Gastrocnemius medialis (tissue), 4 donors: ENCODE data around the gene DOK5. TPM values are rescaled to one million over a fixed set of nuclear protein-coding genes. Genes with fewer than 3 reads are reported as not detected.

ENCODE experiments used
- ATAC-seq, 2 donors: fragments of 150-250 bp; one replicate each; pipeline ENCODE4 v1.9.1; 2016
- DNase-seq, 2 donors: peaks; one replicate each; pipeline ENCODE4 v3.0.0-alpha.2; 2019
- H3K27ac ChIP-seq, 4 donors: fragments of 200-600 bp; sonication (generic); 1 replicate in 1 of 4; 2 replicates in 3 of 4; pipeline ENCODE4 v1.5.1; 2016 to 2018; ENCODE audit warnings: mild to moderate bottlenecking in 2 of 4, moderate library complexity in 1 of 4
- H3K27me3 ChIP-seq, 3 donors: fragments of 200-600 bp; sonication (generic) in 2 of 3; 1 replicate in 1 of 3; 2 replicates in 2 of 3; pipeline versions ENCODE4 v1.5.1 to v1.6.0; 2016 to 2019; ENCODE audit warnings: mild to moderate bottlenecking in 1 of 3, moderate library complexity in 1 of 3
- H3K36me3 ChIP-seq, 2 donors: fragments of 200-600 bp; sonication (generic) in 1 of 2; one replicate each; pipeline ENCODE4 v1.5.1; 2017 to 2018
- H3K4me1 ChIP-seq, 2 donors: fragments of 200-600 bp; sonication (generic) in 1 of 2; one replicate each; pipeline ENCODE4 v1.5.1; 2016 to 2017; ENCODE audit warnings: mild to moderate bottlenecking in 2 of 2
- H3K4me3 ChIP-seq, 4 donors: fragments of 200-600 bp; sonication (generic) in 3 of 4; 1 replicate in 1 of 4; 2 replicates in 3 of 4; pipeline ENCODE4 v1.5.1; 2016 to 2019; ENCODE audit warnings: mild to moderate bottlenecking in 2 of 4
- H3K9me3 ChIP-seq, 3 donors: fragments of 200-600 bp; sonication (generic) in 2 of 3; 1 replicate in 1 of 3; 2 replicates in 2 of 3; pipeline ENCODE4 v1.5.1; 2016 to 2019
- POLR2A ChIP-seq, 2 donors: fragments of 450-650 bp; IDR thresholded peaks; one replicate each; pipeline ENCODE4 v1.6.1; 2017; ENCODE audit warnings: antibody characterized with exemption in 2 of 2, mild to moderate bottlenecking in 2 of 2, moderate library complexity in 2 of 2
- in situ Hi-C, 4 donors: fragments of 200-750 bp; cut with MboI; loops; one replicate each; pipeline versions ENCODE4 v1.15.0 to v1.8.0; 2017; ENCODE audit warnings: low sequenced_read_pairs in 4 of 4
- intact Hi-C: fragments of 100-400 bp; cut with DNase I; formaldehyde crosslinking; loops from one replicate; pipeline ENCODE4 v1.15.1; 2023; ENCODE audit warnings: low total_unique reads
- total RNA-seq, 4 donors: library from RNA; depleted of rRNA; stranded (reverse); fragments of >200 nt; gene quantifications; one replicate each; pipeline versions ENCODE4 v1.1.0 to v1.2.3, GENCODE V29; 2016
- TF ChIP-seq, protein P1 (sequence below), 5 experiments: fragments of 450-650 bp in 3 of 5; fragments of 200-600 bp in 2 of 5; sonication (generic) in 2 of 5; IDR thresholded peaks in 4 of 5; conservative IDR thresholded peaks in 1 of 5; 1 replicate in 4 of 5; 2 replicates in 1 of 5; pipeline ENCODE4 v1.5.1; 2016 to 2019; ENCODE audit warnings: antibody characterized with exemption in 5 of 5, mild to moderate bottlenecking in 3 of 5, moderate library complexity in 3 of 5

DOK5 gene
- total RNA-seq, result 10 to 100 TPM in 1 of 4 donors, 1 to 10 TPM in 3; 1.2 to 12.7 (median 7.4) TPM

DNA sequence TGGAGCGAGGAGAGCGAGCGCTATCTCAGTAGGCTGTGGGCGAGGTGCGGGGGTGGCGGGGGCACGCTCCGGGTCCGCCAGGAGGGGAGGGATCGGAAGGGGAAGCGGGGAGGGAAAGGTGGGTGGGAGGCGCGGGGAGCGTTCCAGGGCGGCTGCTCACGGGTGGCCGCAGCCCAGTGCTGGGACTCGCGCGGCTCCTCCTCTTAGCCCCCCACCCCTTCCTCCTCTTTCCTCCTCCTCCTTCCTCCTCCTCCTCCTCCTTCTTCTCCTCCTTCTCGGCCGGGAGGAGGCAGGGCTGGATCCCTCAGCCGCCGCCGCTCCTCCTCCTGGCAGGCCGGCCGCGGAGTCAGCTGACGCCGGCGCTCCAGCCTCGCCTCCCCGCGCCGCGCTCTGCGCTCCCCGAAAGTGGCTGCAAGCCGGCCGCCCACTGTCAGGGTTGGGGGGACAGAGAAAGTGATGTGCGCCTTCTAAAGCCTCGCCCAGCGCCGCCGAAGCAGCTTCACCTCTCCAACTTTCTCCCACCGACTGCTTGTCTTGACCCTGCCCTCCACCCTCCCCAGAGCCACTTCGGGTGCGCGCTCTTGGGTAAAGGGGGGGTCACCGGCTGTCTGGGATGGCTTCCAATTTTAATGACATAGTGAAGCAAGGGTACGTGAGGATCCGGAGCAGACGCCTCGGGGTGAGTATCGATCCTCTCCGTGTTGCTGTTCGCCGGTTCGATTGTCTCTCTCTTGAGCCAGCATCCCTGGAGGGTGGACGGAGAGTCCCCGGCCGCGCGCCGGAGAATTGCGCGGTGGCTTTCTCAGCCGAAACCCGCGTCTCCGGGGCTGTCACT lies at the start of gene DOK5:
TSS of gene DOK5 (plus strand) at position 260 of the 835 bp plus-strand sequence. CDS start at position 614, 354 bp downstream.
- H3K36me3 ChIP-seq, result no peaks in the 10 kb centered on the region
- peak within 1 kb of the TSS; percentile 72 to 85 (median 80) for H3K4me3 ChIP-seq
- no peaks in the 10 kb centered on the region for H3K27me3 ChIP-seq
- DNase-seq (peak; percentile 15 to 21), ATAC-seq (peak; percentile 63 to 67)
- peaks cover 9 to 11% of the 10 kb centered on the region in 2 donors for H3K4me1 ChIP-seq
- no peaks in the 10 kb centered on the region for H3K9me3 ChIP-seq
- in situ Hi-C loops (no loop called here), intact Hi-C loops (loop anchor here (5.0 to 10.0 kb wide), 2 partner anchors 149 to 258 kb away; no protein-coding TSS in a partner anchor)
- TF ChIP-seq, protein P1, sequence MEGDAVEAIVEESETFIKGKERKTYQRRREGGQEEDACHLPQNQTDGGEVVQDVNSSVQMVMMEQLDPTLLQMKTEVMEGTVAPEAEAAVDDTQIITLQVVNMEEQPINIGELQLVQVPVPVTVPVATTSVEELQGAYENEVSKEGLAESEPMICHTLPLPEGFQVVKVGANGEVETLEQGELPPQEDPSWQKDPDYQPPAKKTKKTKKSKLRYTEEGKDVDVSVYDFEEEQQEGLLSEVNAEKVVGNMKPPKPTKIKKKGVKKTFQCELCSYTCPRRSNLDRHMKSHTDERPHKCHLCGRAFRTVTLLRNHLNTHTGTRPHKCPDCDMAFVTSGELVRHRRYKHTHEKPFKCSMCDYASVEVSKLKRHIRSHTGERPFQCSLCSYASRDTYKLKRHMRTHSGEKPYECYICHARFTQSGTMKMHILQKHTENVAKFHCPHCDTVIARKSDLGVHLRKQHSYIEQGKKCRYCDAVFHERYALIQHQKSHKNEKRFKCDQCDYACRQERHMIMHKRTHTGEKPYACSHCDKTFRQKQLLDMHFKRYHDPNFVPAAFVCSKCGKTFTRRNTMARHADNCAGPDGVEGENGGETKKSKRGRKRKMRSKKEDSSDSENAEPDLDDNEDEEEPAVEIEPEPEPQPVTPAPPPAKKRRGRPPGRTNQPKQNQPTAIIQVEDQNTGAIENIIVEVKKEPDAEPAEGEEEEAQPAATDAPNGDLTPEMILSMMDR (IDR thresholded peaks at IDR 0.05 in 4 of 5, conservative IDR thresholded peaks at IDR 0.05 in 1 of 5), result no peak
- TF ChIP-seq POLR2A (IDR thresholded peaks at IDR 0.05), result no peak
- peak within 1 kb of the TSS; percentile 66 to 80 (median 68) for H3K27ac ChIP-seq

DNA sequence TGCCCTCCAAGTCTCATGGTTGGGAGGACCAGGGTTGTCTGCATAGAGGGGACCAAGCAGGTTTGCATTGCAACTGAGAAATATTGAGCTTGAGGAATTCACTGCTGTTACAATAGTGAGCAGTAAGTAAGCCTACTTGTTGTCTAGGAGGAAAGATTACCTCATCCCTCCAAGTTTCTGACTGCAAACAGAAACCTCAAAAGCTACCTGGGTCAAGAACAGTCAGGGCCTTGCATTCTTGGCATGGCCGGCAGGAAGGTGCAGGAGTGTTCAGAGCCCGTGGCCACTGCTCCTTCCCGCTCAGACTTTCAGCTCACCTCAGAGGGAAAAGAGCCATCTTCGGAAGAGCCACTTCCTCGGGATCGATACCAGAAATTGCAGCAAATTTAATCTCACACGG lies 46.0 kb upstream of the DOK5 start:
- H3K4me1 ChIP-seq, result peaks cover 0 to 3% of the 10 kb centered on the region in 2 donors
- no peaks in the 10 kb centered on the region for H3K9me3 ChIP-seq
- no peaks in the 10 kb centered on the region for H3K36me3 ChIP-seq
- H3K4me3 ChIP-seq, result no peak overlapping the region
- TF ChIP-seq, protein P1 (IDR thresholded peaks at IDR 0.05 in 4 of 5, conservative IDR thresholded peaks at IDR 0.05 in 1 of 5), result no peak
- no peak for TF ChIP-seq POLR2A (IDR thresholded peaks at IDR 0.05)
- H3K27me3 ChIP-seq, result no peaks in the 10 kb centered on the region
- DNase-seq (no peak), ATAC-seq (no peak)
- in situ Hi-C loops (no loop called here), intact Hi-C loops (no loop called here)
- H3K27ac ChIP-seq, result no peak overlapping the region

DNA sequence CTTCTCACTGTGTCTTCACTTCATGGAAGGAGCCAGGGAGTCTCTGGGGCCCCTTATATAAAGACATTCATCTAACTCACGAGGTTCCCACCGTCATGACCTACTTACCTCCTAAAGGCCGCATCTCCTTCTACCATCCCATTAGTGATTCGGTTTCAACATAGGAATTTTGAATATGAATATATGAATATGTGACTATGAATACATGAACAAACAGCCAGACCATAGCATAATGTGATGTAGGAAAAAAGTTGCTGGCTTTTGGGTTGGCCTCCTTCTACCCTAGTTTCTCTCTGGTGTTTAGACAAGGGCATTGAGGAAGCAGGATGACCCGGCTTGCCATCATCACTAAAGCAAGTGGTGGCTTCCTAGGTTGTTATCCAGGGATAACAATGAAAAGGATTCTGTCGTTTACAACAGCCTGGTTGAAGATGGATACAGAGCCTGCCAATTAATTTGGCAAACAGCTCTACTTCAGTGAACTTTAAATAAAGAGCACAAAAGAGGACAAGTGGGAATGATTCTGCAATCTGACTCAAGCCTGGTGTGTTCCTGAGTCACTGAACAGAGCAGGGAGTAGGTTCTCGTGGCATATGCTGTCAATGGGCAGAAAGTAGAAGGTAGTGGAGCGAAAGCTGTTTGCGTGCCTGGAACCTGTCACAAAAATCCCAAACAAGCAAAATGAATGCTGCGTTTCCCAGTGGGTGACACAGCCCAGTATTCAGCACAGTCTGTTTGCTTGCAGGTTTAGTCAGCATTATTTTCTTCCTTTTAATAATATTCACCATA lies 44.0 kb upstream of the DOK5 start:
- H3K4me3 ChIP-seq, result no peak overlapping the region
- no peak for ATAC-seq
- H3K27ac ChIP-seq, result no peak overlapping the region
- peaks cover 0 to 3% of the 10 kb centered on the region in 2 donors for H3K4me1 ChIP-seq
- in situ Hi-C loops, result no loop called here
- H3K27me3 ChIP-seq, result no peaks in the 10 kb centered on the region
- TF ChIP-seq POLR2A (IDR thresholded peaks at IDR 0.05), result no peak
- TF ChIP-seq, protein P1 (IDR thresholded peaks at IDR 0.05 in 4 of 5, conservative IDR thresholded peaks at IDR 0.05 in 1 of 5), result no peak
- no peak for DNase-seq
- intact Hi-C loops, result no loop called here
- H3K9me3 ChIP-seq, result no peaks in the 10 kb centered on the region
- H3K36me3 ChIP-seq, result no peaks in the 10 kb centered on the region

DNA sequence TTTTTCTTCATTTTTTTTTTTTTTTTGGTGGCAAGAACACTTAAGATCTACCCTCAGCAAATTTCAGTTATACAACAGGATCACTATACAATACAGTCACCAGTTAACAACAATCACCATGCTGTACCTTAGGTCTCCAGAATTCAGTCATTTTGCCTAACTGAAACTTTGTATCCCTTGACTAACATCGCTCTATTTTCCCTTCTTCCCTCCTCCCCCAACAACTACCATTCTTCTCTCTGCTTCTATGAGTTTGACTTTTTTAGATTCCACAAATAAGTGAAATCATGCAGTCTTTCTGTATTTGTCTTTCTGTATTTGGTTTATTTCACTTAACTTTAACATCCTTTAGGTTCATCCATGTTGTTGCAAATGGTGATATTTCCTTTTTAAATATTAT lies 42.4 kb upstream of the DOK5 start:
- ATAC-seq, result no peak

More for the DNA sequence above, 42.4 kb upstream of the DOK5 start:
- H3K4me3 ChIP-seq, result no peak overlapping the region
- TF ChIP-seq POLR2A (IDR thresholded peaks at IDR 0.05), result no peak
- TF ChIP-seq, protein P1 (IDR thresholded peaks at IDR 0.05 in 4 of 5, conservative IDR thresholded peaks at IDR 0.05 in 1 of 5), result no peak
- H3K27me3 ChIP-seq, result no peaks in the 10 kb centered on the region
- intact Hi-C loops (no loop called here), in situ Hi-C loops (no loop called here)
- no peaks in the 10 kb centered on the region for H3K36me3 ChIP-seq
- H3K9me3 ChIP-seq, result no peaks in the 10 kb centered on the region
- no peak overlapping the region for H3K27ac ChIP-seq
- DNase-seq, result no peak
- H3K4me1 ChIP-seq, result peaks cover 0 to 3% of the 10 kb centered on the region in 2 donors
